AG04450 (cell line): ENCODE measurements around the gene NKAIN2. TPM values are rescaled to one million over a fixed set of nuclear protein-coding genes. Genes with fewer than 3 reads are reported as not detected.

Experiments used
- CTCF ChIA-PET: fragments of 300-600, 350-600 bp; formaldehyde crosslinking; extraction: SDS; loops from one replicate; lab custom pipeline; 2022; ENCODE audit warnings: antibody characterized with exemption, inconsistent platforms; lab: Charles Lee
- POLR2A ChIA-PET: fragments of 350-600 bp; formaldehyde crosslinking; extraction: SDS; loops from one replicate; lab custom pipeline; 2021; ENCODE audit warnings: antibody characterized with exemption, inconsistent platforms; lab: Yijun Ruan, JAX
- DNase-seq: peaks from one replicate; pipeline ENCODE4 v3.0.0-alpha.2; 2011; ENCODE audit warnings: low read depth, low spot score
- H3K27ac ChIP-seq: one replicate; pipeline ENCODE4 v1.5.1; 2012; ENCODE audit warnings: low read depth, low read length, control low read depth
- H3K27me3 ChIP-seq: one replicate; pipeline ENCODE4 v1.6.0; 2012; ENCODE audit warnings: low read length; ENCODE audit not compliant: control insufficient read depth, insufficient read depth
- H3K4me3 ChIP-seq: 2 replicates; pipeline ENCODE4 v1.5.1; 2011; ENCODE audit warnings: mild to moderate bottlenecking, low read depth, low read length, control low read depth
- H3K9me3 ChIP-seq: 2 replicates; pipeline ENCODE4 v1.5.1; 2012; ENCODE audit warnings: low read length; ENCODE audit not compliant: control insufficient read depth, insufficient read depth
- polyA plus RNA-seq: library from polyadenylated mRNA; depleted of rRNA; stranded (reverse); fragments of >200 nt; gene quantifications from 2 replicates; pipeline ENCODE4 v1.2.3, GENCODE V29; 2011
- TF ChIP-seq, protein P1 (sequence below): IDR thresholded peaks from 2 replicates; pipeline ENCODE4 v1.5.1; 2011; ENCODE audit warnings: low read depth, low read length, control low read depth, inconsistent platforms

NKAIN2 gene
- polyA plus RNA-seq, 1 experiment = not detected

DNA sequence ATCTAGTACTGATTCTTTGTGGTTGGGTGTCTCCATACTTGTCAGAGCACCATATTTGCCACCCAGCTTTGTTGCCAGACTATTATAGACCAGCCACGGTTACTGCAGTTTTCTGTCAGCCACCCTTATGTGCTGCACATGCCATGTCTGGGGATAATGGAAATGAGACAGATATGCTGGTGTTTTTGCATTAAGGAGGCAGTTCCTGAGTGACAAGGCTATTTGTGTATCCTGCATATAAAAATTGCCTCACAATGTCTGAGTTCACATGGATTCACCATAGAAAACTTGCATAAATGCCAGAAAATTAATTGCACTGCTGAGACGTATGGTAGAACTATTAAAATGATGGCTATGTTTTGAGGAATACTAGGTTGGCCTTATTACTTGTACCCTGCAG lies 51.8 kb downstream of the NKAIN2 start:
- no peak for DNase-seq
- Histone ChIP-seq H3K4me3 (no peak overlapping the region), H3K27ac (no peak overlapping the region), H3K9me3 (no peaks in the 10 kb centered on the region), H3K27me3 (no peaks in the 10 kb centered on the region)
- POLR2A ChIA-PET = no interaction called here
- CTCF ChIA-PET = no interaction called here
- TF ChIP-seq, protein P1, sequence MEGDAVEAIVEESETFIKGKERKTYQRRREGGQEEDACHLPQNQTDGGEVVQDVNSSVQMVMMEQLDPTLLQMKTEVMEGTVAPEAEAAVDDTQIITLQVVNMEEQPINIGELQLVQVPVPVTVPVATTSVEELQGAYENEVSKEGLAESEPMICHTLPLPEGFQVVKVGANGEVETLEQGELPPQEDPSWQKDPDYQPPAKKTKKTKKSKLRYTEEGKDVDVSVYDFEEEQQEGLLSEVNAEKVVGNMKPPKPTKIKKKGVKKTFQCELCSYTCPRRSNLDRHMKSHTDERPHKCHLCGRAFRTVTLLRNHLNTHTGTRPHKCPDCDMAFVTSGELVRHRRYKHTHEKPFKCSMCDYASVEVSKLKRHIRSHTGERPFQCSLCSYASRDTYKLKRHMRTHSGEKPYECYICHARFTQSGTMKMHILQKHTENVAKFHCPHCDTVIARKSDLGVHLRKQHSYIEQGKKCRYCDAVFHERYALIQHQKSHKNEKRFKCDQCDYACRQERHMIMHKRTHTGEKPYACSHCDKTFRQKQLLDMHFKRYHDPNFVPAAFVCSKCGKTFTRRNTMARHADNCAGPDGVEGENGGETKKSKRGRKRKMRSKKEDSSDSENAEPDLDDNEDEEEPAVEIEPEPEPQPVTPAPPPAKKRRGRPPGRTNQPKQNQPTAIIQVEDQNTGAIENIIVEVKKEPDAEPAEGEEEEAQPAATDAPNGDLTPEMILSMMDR = no peak

DNA sequence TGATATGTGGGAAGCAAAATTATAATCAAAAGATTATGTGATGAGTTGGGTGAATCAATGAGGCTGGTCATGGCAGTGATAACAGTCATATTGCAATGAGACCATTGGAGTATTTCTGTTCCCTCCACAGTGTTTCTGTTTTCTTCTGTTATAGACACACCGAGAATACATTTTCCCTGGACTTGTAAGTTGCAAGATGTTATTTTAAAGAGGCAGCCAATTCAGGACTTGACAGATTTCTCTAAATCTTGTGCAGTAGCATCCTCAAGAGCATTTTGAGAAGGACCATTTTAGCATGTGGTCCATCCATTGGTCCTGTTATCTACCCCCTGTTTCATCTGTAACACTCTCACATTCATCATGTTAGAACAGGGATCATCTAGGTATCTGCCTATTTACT lies 55.6 kb downstream of the NKAIN2 start:
- TF ChIP-seq, protein P1 = no peak
- Histone ChIP-seq H3K27me3 (no peaks in the 10 kb centered on the region), H3K27ac (no peak overlapping the region), H3K9me3 (no peaks in the 10 kb centered on the region), H3K4me3 (no peak overlapping the region)
- POLR2A ChIA-PET = no interaction called here
- CTCF ChIA-PET = no interaction called here
- no peak for DNase-seq

DNA sequence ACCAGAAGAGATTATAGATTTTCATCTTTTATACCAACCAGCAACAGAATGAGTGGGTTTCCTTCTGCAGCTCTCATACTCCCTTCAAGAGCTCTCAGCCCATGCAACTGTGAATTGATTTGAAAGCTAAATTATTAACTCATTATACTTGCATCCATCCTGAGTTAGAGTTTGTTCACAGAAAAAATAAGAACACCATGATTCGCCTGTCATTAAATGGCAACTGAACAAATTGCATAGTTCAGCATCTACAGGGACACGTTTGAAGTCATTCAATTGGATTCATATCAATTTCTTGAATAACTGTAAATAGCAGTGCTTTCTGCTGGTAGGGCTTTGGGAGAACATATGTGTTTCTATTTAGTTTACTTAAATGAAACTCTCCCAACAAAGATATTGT lies 65.7 kb downstream of the NKAIN2 start:
- POLR2A ChIA-PET = no interaction called here
- no peak for DNase-seq

DNA sequence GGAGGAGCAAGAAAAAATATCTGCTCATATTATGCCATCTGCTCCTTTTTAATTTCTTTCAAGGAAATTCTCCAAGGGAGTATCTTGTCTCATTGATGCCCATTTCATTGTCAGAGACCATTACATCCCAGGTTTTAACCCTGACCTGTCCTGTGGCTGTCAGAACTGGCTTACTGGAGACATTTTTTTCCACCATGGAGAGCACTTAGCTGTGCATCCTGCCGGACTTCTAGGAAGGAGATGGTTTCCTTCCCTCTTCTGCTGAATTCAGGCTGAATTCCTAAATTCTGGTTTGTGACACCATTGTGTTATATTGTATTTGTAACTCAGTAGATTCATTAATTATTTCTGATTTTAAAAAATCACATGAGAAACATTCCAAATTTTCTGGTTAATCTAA lies 70.3 kb downstream of the NKAIN2 start:
- POLR2A ChIA-PET = no interaction called here
- CTCF ChIA-PET = no interaction called here

More for the DNA sequence above, 65.7 kb downstream of the NKAIN2 start:
- Histone ChIP-seq H3K27ac (no peak overlapping the region), H3K9me3 (no peaks in the 10 kb centered on the region), H3K27me3 (no peaks in the 10 kb centered on the region), H3K4me3 (no peak overlapping the region)
- CTCF ChIA-PET = no interaction called here
- TF ChIP-seq, protein P1 = no peak

DNA sequence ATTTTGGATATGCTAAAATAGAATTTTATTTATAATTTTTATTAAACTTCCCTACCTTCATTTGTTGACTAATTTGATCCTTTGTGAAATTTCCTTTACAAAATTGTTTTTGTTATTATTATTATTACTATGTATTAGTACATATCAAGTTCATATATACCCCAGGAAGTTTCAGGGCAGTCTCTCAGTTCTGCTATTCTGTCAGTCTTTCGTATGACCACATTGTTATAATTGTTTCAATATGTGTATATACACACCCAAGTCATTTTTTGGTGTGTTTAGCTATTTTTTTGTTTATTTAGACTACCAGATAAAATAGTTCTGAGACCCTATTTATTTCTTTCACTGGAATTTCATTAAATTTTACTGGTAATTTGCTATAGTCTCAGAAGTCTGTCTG lies 72.1 kb downstream of the NKAIN2 start:
- no peaks in the 10 kb centered on the region for H3K27me3 ChIP-seq
- H3K9me3 ChIP-seq = no peaks in the 10 kb centered on the region
- TF ChIP-seq, protein P1 = no peak
- ChIA-PET POLR2A (no interaction called here), CTCF (interaction anchor here (1.3 kb wide), 1 partner anchor 73 kb away, joined by 3 read pairs; no protein-coding TSS in a partner anchor)
- no peak overlapping the region for H3K4me3 ChIP-seq
- H3K27ac ChIP-seq = no peak overlapping the region
- no peak for DNase-seq

More for the DNA sequence above, 70.3 kb downstream of the NKAIN2 start:
- no peaks in the 10 kb centered on the region for H3K27me3 ChIP-seq
- H3K27ac ChIP-seq = no peak overlapping the region
- DNase-seq = no peak
- H3K9me3 ChIP-seq = no peaks in the 10 kb centered on the region
- no peak overlapping the region for H3K4me3 ChIP-seq
- TF ChIP-seq, protein P1 = no peak
